GM18502 (cell line): ENCODE data around the gene TRIOBP.
"Not testable (repeated sequence)": the region's sequence is repeated elsewhere in the genome, so short reads cannot be mapped to it uniquely, and the experiment has no call there.

Source experiments
- ATAC-seq: cut with Tn5 transposase; IDR thresholded peaks from one replicate; pipeline ENCODE4 v1.9.1; 2021; ENCODE audit warnings: mild to moderate bottlenecking; ENCODE audit not compliant: unreplicated experiment, poor library complexity

The TRIOBP gene

GRCh38 chr22:37684803-37685615 is 11.8 kb upstream of the TRIOBP start:
- ATAC-seq, result no peak

GRCh38 chr22:37686002-37686982 is 10.6 kb upstream of the TRIOBP start, which contains the start of gene NOL12:
NOL12 (plus strand) TSS chr22:37686343; CDS start chr22:37686393, 50 bp downstream.
- ATAC-seq, result peak; percentile 78

- ATAC-seq, result no peak
Observed at GRCh38 chr22:37690407-37690806, 6.4 kb upstream of the TRIOBP start.

GRCh38 chr22:37690901-37691504 is 5.8 kb upstream of the TRIOBP start:
- no peak for ATAC-seq

- no peak for ATAC-seq
Observed at GRCh38 chr22:37692627-37693285, 4.1 kb upstream of the TRIOBP start.

- ATAC-seq, result not testable (repeated sequence)
Observed at GRCh38 chr22:37694131-37694530, 2.7 kb upstream of the TRIOBP start.

GRCh38 chr22:37696260-37696656 is 590 bp upstream of the TRIOBP start:
- ATAC-seq, result not testable (repeated sequence)

- no peak for ATAC-seq
Observed at GRCh38 chr22:37697538-37697835, 639 bp downstream of the TRIOBP start.

- ATAC-seq, result no peak
Observed at GRCh38 chr22:37701141-37701786, 4.4 kb downstream of the TRIOBP start.

- no peak for ATAC-seq
Observed at GRCh38 chr22:37703906-37704305, 7.1 kb downstream of the TRIOBP start.

- no peak for ATAC-seq
Observed at GRCh38 chr22:37704645-37705044, 7.8 kb downstream of the TRIOBP start.

- ATAC-seq, result no peak
Observed at GRCh38 chr22:37705205-37705604, 8.4 kb downstream of the TRIOBP start.

GRCh38 chr22:37708580-37709444 is 12.0 kb downstream of the TRIOBP start:
- ATAC-seq, result no peak

- ATAC-seq, result no peak
Observed at GRCh38 chr22:37709445-37709765, 12.6 kb downstream of the TRIOBP start.

- ATAC-seq, result no peak
Observed at GRCh38 chr22:37710675-37711074, 13.8 kb downstream of the TRIOBP start.

GRCh38 chr22:37711490-37711889 is 14.6 kb downstream of the TRIOBP start:
- no peak for ATAC-seq

- no peak for ATAC-seq
Observed at GRCh38 chr22:37713761-37714160, 16.9 kb downstream of the TRIOBP start.

- ATAC-seq, result no peak
Observed at GRCh38 chr22:37714634-37715033, 17.8 kb downstream of the TRIOBP start.

- ATAC-seq, result no peak
Observed at GRCh38 chr22:37715760-37716159, 18.9 kb downstream of the TRIOBP start.
